Activated naive CD4-positive, alpha-beta T cell treated with Interleukin-2 at 50 U/mL for 16 hours (primary cell): ENCODE data around the gene NOP9.
A peak's percentile ranks its signal among the peaks of the same experiment; 100 is the strongest.

Experiments
- DNase-seq: peaks from one replicate; pipeline ENCODE4 v3.0.0-alpha.2; 2020

Gene NOP9

GRCh38 chr14:24310646-24311604 lies 11.3 kb downstream of the NOP9 start, which contains the start of gene LTB4R:
Gene LTB4R, plus strand, starts transcription at chr14:24311502. Its CDS starts 4,150 bp downstream, at chr14:24315652.
- peak; percentile 70 for DNase-seq

GRCh38 chr14:24311837-24312615 lies 12.4 kb downstream of the NOP9 start:
- DNase-seq, result no peak

GRCh38 chr14:24312736-24313507 lies 13.3 kb downstream of the NOP9 start:
- no peak for DNase-seq

GRCh38 chr14:24313913-24314312 lies 14.3 kb downstream of the NOP9 start:
- no peak for DNase-seq

GRCh38 chr14:24314377-24315193 lies 14.9 kb downstream of the NOP9 start:
- no peak for DNase-seq

GRCh38 chr14:24315243-24315806 lies 15.7 kb downstream of the NOP9 start:
- no peak for DNase-seq

GRCh38 chr14:24315807-24316596 lies 16.4 kb downstream of the NOP9 start:
- DNase-seq, result no peak

GRCh38 chr14:24316597-24316950 lies 16.9 kb downstream of the NOP9 start:
- no peak for DNase-seq

- DNase-seq, result no peak
Measured at GRCh38 chr14:24317141-24317928, 17.7 kb downstream of the NOP9 start.

GRCh38 chr14:24321212-24321975 lies 21.7 kb downstream of the NOP9 start:
- DNase-seq, result no peak

GRCh38 chr14:24322672-24323071 lies 23.0 kb downstream of the NOP9 start:
- no peak for DNase-seq

GRCh38 chr14:24323341-24323740 lies 23.7 kb downstream of the NOP9 start:
- no peak for DNase-seq

- DNase-seq, result no peak
Measured at GRCh38 chr14:24324024-24324423, 24.4 kb downstream of the NOP9 start.

GRCh38 chr14:24325041-24325530 lies 25.4 kb downstream of the NOP9 start:
- DNase-seq, result no peak

- no peak for DNase-seq
Measured at GRCh38 chr14:24325963-24326362, 26.3 kb downstream of the NOP9 start.

GRCh38 chr14:24327303-24327702 lies 27.7 kb downstream of the NOP9 start:
- DNase-seq, result no peak

- peak; percentile 36 for DNase-seq
Measured at GRCh38 chr14:24327914-24328313, 28.3 kb downstream of the NOP9 start.

GRCh38 chr14:24329073-24329663 lies 29.5 kb downstream of the NOP9 start:
- no peak for DNase-seq

GRCh38 chr14:24329736-24330135 lies 30.1 kb downstream of the NOP9 start:
- DNase-seq, result peak; percentile 69
